ENCODE measurements around the gene F2R. TPM values are rescaled to one million over a fixed set of nuclear protein-coding genes. Genes with fewer than 3 reads are reported as not detected.

Gene F2R
- total RNA-seq, 1 donor from 2014 or later, result 4.0 TPM

DNA sequence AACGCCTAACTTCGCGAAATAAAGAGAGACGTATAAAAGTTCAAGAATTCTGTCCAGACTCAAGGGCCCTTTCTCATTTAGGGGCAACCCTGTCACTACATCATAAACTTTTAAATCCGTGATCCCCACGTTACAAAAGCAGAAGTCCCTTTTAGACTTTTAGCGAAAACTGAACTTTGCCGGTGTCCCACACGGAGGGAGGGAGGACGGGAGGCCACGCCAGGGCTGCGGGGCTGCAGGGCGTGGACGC is 515 bp upstream of the F2R start:
- peaks cover 8% of the 10 kb centered on the region for H3K36me3 Mint-ChIP-seq (ENCODE audit: low read depth)
- H3K27ac Mint-ChIP-seq, result no peak overlapping the region
- intact Hi-C loops (cut with micrococcal nuclease), result loop anchor here (5.0 to 10.0 kb wide), 3 partner anchors 113 to 1059 kb away; partner anchors contain the start of gene TBCA
- peaks cover 43% of the 10 kb centered on the region for H3K4me1 Mint-ChIP-seq (ENCODE audit: low read depth)
- DNase-seq (ENCODE audit: low spot score), result no peak
- H3K27me3 Mint-ChIP-seq (ENCODE audit: insufficient read depth), result peaks cover 19% of the 10 kb centered on the region
- H3K4me3 Mint-ChIP-seq, result peak overlapping the region; percentile 85
- no peaks in the 10 kb centered on the region for H3K9me3 Mint-ChIP-seq

DNA sequence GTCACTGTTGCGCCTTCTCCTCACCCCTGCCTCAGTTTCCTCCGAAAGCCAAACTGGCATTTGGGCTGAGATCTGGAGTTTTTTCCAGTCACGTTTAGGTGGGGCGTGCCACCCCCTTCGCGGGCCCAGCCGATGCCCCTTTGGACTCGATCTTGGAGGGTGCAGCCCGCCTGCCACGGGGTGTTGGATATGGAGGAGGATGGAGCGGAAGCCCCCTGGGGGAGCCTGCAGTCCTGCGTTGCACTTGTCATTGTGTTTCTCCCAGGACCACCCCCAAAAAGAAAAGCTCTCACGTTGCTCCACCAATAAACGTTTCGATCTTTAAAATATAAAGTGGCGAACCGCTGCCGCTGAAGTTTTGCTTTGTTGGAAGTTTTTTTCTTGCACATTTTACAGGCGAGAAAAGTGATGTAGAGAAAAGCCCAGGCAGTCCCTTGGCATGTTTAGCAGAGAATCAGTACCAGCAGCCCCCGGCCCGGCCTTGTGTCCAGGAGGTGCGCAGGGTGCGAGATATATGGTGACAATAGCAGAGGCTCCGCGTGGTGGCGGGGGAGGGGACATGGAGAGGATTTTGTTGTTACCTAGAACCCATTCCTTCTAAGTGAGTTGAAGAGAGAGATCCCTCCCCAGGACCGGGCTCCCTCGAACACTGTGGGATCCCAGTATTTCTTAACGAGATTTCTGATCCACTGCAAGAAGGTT is 681 bp downstream of the F2R start:
- H3K27ac Mint-ChIP-seq, result peak overlapping the region; percentile 20
- H3K4me1 Mint-ChIP-seq (ENCODE audit: low read depth), result peaks cover 36% of the 10 kb centered on the region
- no peaks in the 10 kb centered on the region for H3K9me3 Mint-ChIP-seq
- peaks cover 3% of the 10 kb centered on the region for H3K36me3 Mint-ChIP-seq (ENCODE audit: low read depth)
- no peak for DNase-seq (ENCODE audit: low spot score)
- intact Hi-C loops (cut with micrococcal nuclease), result loop anchor here (1.0 to 10.0 kb wide), 5 partner anchors 23 to 1058 kb away; partner anchors contain the start of gene TBCA
- peaks cover 19% of the 10 kb centered on the region for H3K27me3 Mint-ChIP-seq (ENCODE audit: insufficient read depth)
- H3K4me3 Mint-ChIP-seq, result peak overlapping the region; percentile 85

DNA sequence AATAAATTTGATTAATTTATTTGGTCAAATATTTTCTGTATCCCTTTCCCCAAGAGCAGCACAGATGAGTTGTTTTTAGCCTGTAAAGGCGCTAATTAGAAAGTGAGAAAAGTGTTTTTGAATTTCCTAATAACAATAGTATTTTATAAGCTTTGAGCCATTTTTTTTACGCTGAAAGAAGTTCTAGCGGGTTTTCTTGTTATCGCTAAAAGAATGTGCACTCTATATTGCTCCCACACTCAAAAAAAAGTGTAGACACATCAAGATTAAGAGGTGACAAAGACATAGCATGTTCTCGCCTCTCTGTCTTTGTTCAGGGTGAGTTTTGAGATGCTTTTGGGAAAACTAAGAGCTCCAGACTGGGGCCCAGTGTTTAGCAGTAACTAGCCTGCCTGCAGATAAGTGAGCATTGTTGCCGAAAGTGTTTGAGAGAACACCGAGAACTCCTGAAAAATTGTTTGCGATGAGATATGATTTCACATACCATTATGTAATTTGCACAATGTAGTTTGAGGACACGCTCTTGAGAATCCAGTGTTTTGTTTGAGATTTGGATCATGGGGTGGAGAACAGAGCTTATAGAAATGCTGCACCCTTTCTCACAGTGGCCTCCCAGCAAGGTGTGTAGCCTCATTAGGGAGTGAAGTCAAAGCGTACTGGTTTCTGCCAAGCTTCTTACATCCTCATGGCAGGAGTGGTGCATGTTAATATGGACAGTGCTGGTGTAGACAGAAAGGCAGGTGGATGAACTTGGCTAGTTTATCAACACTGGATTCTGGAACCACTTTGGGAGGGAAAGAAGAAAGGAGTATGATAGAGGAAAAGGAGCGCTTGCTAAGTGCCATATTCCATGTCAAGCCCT is 1.5 kb downstream of the F2R start:
- Mint-ChIP-seq H3K4me1 (ENCODE audit: low read depth) (peaks cover 33% of the 10 kb centered on the region), H3K4me3 (peak overlapping the region; percentile 85), H3K36me3 (ENCODE audit: low read depth) (peaks cover 3% of the 10 kb centered on the region), H3K27me3 (ENCODE audit: insufficient read depth) (peaks cover 19% of the 10 kb centered on the region), H3K27ac (no peak overlapping the region), H3K9me3 (no peaks in the 10 kb centered on the region)
- intact Hi-C loops (cut with micrococcal nuclease), result loop anchor here (5.0 to 10.0 kb wide), 3 partner anchors 115 to 1057 kb away; partner anchors contain the start of gene TBCA
- DNase-seq (ENCODE audit: low spot score), result no peak

DNA sequence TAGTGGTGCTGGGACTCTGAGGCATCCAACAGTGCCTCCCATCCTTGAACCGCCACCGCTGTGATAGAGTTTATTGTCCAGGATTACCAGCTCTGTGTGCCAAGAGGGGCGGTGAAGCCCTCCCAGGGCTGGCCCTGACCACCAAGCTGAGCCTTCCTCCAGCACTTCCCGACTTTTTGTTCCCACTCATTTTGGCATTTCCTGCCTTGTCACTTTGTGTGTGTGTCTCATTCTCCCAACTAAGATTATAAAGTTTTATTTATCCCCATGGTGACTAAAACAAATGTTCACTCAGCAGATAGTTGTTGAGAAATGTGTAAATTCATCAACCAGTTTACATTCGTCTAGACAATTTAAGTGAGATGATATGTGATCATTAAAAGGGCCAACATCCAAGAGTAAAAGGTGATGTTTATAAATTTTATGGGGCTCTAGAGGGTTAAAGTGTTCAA is 2.5 kb downstream of the F2R start:
- H3K27ac Mint-ChIP-seq, result no peak overlapping the region
- no peaks in the 10 kb centered on the region for H3K9me3 Mint-ChIP-seq
- peaks cover 33% of the 10 kb centered on the region for H3K4me1 Mint-ChIP-seq (ENCODE audit: low read depth)
- peaks cover 5% of the 10 kb centered on the region for H3K36me3 Mint-ChIP-seq (ENCODE audit: low read depth)
- H3K4me3 Mint-ChIP-seq, result peak overlapping the region; percentile 3
- intact Hi-C loops (cut with micrococcal nuclease), result loop anchor here (5.0 to 10.0 kb wide), 3 partner anchors 116 to 1056 kb away; partner anchors contain the start of gene TBCA
- DNase-seq (ENCODE audit: low spot score), result no peak
- peaks cover 21% of the 10 kb centered on the region for H3K27me3 Mint-ChIP-seq (ENCODE audit: insufficient read depth)

DNA sequence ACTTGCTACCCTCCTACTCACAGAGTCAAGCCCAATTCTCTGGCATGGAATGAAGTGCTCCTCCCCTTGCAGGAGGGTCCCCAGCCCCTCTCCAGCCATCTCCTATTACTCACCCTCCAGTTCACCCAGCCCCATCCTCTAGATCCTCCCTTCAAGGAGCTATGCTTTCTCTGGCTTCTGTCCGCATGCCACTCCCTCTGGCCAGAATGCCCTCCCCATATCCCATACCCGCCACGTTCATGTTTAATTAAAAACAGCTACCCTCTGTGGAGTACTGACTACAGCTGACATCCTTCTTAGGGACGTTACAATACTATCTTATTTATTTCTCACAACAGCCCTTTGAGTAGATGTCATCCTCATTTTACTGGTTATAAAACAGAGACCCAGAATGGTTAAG is 3.0 kb downstream of the F2R start:
- intact Hi-C loops (cut with micrococcal nuclease), result loop anchor here (5.0 to 10.0 kb wide), 3 partner anchors 117 to 1056 kb away; partner anchors contain the start of gene TBCA
- no peak overlapping the region for H3K4me3 Mint-ChIP-seq

DNA sequence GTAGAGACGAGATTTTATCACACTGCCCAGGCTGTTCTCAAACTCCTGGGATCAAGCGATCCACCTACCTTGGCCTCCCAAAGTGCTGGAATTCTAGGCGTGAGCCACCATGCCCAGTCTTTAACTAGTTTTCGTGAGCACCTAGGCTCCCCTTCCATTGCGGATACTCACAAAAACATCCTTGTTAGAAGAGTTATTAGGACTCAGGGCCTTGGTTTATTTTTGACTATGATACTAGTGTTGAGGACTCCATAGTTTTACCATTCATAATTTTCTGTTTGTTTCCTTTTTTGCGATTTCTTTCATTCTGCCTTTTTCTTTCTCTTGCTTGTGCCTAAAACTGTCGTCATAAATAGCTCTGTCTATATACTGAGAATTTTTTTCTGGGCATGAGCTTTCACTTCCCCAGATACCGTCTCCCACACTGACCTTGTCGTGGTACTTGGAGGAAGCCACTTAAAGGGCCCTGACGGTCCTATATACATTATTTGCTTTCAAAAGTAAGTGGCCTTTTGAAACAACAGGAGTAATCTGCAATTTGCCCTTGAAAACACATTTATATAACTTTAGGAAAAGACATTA is 5.2 kb downstream of the F2R start:
- H3K27me3 Mint-ChIP-seq (ENCODE audit: insufficient read depth), result peaks cover 2% of the 10 kb centered on the region
- peaks cover 5% of the 10 kb centered on the region for H3K36me3 Mint-ChIP-seq (ENCODE audit: low read depth)
- no peak for DNase-seq (ENCODE audit: low spot score)
- peaks cover 29% of the 10 kb centered on the region for H3K4me1 Mint-ChIP-seq (ENCODE audit: low read depth)
- H3K9me3 Mint-ChIP-seq, result no peaks in the 10 kb centered on the region
- no peak overlapping the region for H3K27ac Mint-ChIP-seq
- H3K4me3 Mint-ChIP-seq, result no peak overlapping the region
- intact Hi-C loops (cut with micrococcal nuclease), result no loop called here

More for the DNA sequence above, 3.0 kb downstream of the F2R start:
- no peak for DNase-seq (ENCODE audit: low spot score)
- H3K27ac Mint-ChIP-seq, result no peak overlapping the region
- peaks cover 5% of the 10 kb centered on the region for H3K36me3 Mint-ChIP-seq (ENCODE audit: low read depth)
- peaks cover 16% of the 10 kb centered on the region for H3K27me3 Mint-ChIP-seq (ENCODE audit: insufficient read depth)
- H3K9me3 Mint-ChIP-seq, result no peaks in the 10 kb centered on the region
- peaks cover 31% of the 10 kb centered on the region for H3K4me1 Mint-ChIP-seq (ENCODE audit: low read depth)

DNA sequence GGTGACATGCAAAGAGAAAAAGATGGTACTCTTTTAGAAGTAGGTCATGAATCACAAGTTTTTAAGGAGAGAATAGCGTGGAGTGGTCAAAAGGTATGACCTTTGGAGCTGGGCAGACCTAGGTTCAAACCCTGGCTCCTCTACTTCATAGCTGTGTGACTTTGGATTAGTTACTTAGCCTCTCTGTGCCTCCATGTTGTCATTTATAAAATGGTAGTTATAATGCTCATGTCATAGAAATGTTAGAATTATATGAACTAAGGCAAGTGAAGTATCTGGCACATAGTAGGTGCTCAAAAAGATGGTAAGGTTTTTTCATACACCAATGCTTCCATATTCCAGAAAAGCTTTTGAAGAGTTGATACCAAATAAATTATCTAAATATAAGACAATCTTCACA is 7.3 kb downstream of the F2R start:
- Mint-ChIP-seq H3K36me3 (ENCODE audit: low read depth) (peaks cover 6% of the 10 kb centered on the region), H3K27ac (no peak overlapping the region), H3K9me3 (peaks cover 3% of the 10 kb centered on the region), H3K27me3 (ENCODE audit: insufficient read depth) (peaks cover 2% of the 10 kb centered on the region), H3K4me3 (no peak overlapping the region), H3K4me1 (ENCODE audit: low read depth) (peaks cover 15% of the 10 kb centered on the region)
- DNase-seq (ENCODE audit: low spot score), result no peak
- intact Hi-C loops (cut with micrococcal nuclease), result no loop called here

DNA sequence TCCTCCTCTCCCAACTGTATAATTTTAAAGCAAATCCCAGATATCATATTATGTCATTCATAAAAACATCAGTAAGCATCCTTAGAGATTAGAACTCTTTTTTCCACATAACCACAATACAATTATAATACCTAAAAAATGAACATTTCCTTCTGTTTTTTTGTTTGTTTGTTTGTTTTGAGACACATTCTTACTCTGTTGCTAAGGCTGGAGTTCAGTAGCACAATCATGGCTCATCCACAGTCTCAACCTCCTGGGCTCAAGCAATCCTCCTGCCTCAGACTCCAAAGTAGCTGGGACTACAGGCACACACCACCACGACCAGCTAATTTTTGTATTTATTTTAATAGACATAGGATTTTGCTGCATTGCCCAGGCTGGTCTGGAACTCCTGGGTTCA is 8.0 kb downstream of the F2R start:
- Mint-ChIP-seq H3K36me3 (ENCODE audit: low read depth) (peaks cover 7% of the 10 kb centered on the region), H3K27me3 (ENCODE audit: insufficient read depth) (peaks cover 2% of the 10 kb centered on the region), H3K4me1 (ENCODE audit: low read depth) (peaks cover 15% of the 10 kb centered on the region), H3K27ac (no peak overlapping the region), H3K4me3 (no peak overlapping the region), H3K9me3 (peaks cover 5% of the 10 kb centered on the region)
- intact Hi-C loops (cut with micrococcal nuclease), result no loop called here
- DNase-seq (ENCODE audit: low spot score), result no peak

DNA sequence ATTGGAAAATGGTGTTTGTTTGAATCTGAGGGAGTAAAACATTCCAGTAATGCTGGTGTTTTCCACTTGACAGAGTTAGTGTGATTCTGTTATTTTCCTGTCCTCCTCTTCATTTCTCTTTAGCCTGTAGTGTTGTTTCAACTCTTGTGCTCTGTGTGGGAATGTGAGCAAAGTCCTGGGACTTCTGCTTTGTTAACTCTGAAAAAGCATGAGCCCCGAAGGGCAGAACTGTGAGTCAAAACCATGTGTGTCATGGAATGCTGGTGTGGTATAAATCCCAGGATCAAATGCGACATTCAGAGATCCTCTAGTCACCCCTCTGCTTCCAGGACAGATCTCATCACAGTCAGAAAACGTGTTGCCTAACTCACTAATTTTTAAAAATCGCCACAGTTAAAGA is 8.9 kb downstream of the F2R start:
- Mint-ChIP-seq H3K9me3 (peaks cover 15% of the 10 kb centered on the region), H3K36me3 (ENCODE audit: low read depth) (peaks cover 16% of the 10 kb centered on the region), H3K4me3 (no peak overlapping the region), H3K4me1 (ENCODE audit: low read depth) (peaks cover 15% of the 10 kb centered on the region), H3K27me3 (ENCODE audit: insufficient read depth) (peaks cover 2% of the 10 kb centered on the region), H3K27ac (no peak overlapping the region)
- intact Hi-C loops (cut with micrococcal nuclease), result no loop called here
- no peak for DNase-seq (ENCODE audit: low spot score)

DNA sequence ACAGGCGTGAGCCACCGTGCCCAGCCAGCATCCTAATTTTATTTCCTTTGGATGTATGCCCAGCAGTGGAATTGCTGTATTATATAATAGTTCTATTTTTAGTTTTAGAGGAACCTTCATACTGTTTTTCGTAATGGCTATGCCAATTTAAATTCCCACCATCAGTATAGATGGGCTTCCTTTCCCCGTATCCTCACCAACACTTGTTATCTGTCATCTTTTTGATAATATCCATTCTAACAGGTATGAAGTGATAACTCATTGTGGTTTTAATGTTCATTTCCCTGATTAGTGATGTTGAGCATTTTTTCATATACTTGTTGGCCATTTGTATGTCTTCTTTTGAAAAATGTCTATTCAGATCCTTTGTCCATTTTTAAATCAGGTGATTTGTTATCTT is 13.0 kb downstream of the F2R start:
- Mint-ChIP-seq H3K27ac (no peak overlapping the region), H3K4me1 (ENCODE audit: low read depth) (peaks cover 28% of the 10 kb centered on the region), H3K27me3 (ENCODE audit: insufficient read depth) (no peaks in the 10 kb centered on the region), H3K36me3 (ENCODE audit: low read depth) (peaks cover 37% of the 10 kb centered on the region), H3K4me3 (no peak overlapping the region), H3K9me3 (peaks cover 27% of the 10 kb centered on the region)
- intact Hi-C loops (cut with micrococcal nuclease), result no loop called here
- no peak for DNase-seq (ENCODE audit: low spot score)

DNA sequence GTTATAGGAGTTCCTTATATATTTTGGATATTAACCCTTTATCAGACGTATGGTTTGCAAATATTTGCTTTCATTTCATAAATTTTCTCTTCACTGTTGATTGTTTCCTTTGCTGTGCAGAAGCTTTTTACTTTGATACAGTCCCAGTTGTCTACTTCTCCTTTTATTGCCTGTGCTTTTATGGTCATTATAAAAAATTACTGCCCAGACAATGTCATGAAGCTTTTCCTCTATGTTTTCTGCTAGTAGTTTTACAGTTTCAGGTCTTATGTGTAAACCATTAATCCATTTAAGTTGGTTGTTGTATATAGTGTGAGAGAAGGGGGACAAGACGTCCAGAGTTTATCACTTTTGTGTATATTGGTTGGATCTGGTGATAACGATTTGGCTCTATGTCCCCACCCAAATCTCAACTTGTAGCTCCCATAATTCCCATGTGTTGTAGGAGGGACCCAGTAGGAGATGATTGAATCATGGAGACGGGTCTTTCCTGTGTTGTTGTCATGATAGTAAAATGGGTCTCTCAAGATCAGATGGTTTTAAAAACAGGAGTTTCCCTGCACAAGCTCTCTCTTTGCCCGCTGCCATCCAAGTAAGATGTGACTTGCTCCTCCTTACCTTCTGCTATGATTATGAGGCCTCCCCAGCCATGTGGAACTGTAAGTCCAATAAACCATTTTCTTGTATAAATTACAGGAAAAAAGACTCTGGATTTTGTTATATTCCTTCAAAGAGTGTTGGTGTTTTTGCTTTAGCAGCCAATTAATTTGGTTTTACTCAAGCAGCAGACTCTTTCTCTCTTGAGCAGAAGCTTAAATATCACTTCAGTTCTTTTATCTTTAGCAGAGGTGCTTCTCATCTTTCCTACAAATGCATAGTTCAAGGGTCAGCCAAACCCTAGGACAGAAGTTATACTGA is 13.7 kb downstream of the F2R start:
- no peak for DNase-seq (ENCODE audit: low spot score)
- Mint-ChIP-seq H3K36me3 (ENCODE audit: low read depth) (peaks cover 37% of the 10 kb centered on the region), H3K4me1 (ENCODE audit: low read depth) (peaks cover 31% of the 10 kb centered on the region), H3K4me3 (no peak overlapping the region), H3K9me3 (peaks cover 27% of the 10 kb centered on the region), H3K27ac (no peak overlapping the region), H3K27me3 (ENCODE audit: insufficient read depth) (no peaks in the 10 kb centered on the region)
- intact Hi-C loops (cut with micrococcal nuclease), result no loop called here

DNA sequence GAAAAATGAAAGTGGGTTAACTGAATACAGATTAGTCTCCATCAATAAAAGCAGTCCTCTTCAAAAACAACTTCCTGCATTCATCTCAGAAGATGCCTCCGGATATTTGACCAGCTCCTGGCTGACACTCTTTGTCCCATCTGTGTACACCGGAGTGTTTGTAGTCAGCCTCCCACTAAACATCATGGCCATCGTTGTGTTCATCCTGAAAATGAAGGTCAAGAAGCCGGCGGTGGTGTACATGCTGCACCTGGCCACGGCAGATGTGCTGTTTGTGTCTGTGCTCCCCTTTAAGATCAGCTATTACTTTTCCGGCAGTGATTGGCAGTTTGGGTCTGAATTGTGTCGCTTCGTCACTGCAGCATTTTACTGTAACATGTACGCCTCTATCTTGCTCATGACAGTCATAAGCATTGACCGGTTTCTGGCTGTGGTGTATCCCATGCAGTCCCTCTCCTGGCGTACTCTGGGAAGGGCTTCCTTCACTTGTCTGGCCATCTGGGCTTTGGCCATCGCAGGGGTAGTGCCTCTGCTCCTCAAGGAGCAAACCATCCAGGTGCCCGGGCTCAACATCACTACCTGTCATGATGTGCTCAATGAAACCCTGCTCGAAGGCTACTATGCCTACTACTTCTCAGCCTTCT is 16.6 kb downstream of the F2R start:
- Mint-ChIP-seq H3K4me3 (no peak overlapping the region), H3K9me3 (peaks cover 27% of the 10 kb centered on the region), H3K27ac (peak overlapping the region; percentile 53), H3K27me3 (ENCODE audit: insufficient read depth) (no peaks in the 10 kb centered on the region), H3K4me1 (ENCODE audit: low read depth) (peaks cover 31% of the 10 kb centered on the region), H3K36me3 (ENCODE audit: low read depth) (peaks cover 34% of the 10 kb centered on the region)
- intact Hi-C loops (cut with micrococcal nuclease), result no loop called here
- DNase-seq (ENCODE audit: low spot score), result no peak
